ENCODE measurements around the gene TSHZ2. TPM values are rescaled to one million over a fixed set of nuclear protein-coding genes. Genes with fewer than 3 reads are reported as not detected.

The TSHZ2 gene
- polyA plus RNA-seq, 4 donors: 11.0 to 14.5 (median 14.3) TPM

GRCh38 chr20:53122853-53123252 is 150.7 kb downstream of the TSHZ2 start:
- DNase-seq (ENCODE audit: low read depth in 4 of 4, low spot score in 2 of 4): no peak

GRCh38 chr20:53124075-53124551 is 152.0 kb downstream of the TSHZ2 start:
- no peak for DNase-seq (ENCODE audit: low read depth in 4 of 4, low spot score in 2 of 4)

GRCh38 chr20:53124803-53125202 is 152.6 kb downstream of the TSHZ2 start:
- no peak for DNase-seq (ENCODE audit: low read depth in 4 of 4, low spot score in 2 of 4)

GRCh38 chr20:53126185-53126584 is 154.0 kb downstream of the TSHZ2 start:
- peak in 1 of 4 donors; percentile 27 for DNase-seq (ENCODE audit: low read depth in 4 of 4, low spot score in 2 of 4)

GRCh38 chr20:53127027-53127426 is 154.9 kb downstream of the TSHZ2 start:
- no peak for DNase-seq (ENCODE audit: low read depth in 4 of 4, low spot score in 2 of 4)

GRCh38 chr20:53128004-53128403 is 155.8 kb downstream of the TSHZ2 start:
- DNase-seq (ENCODE audit: low read depth in 4 of 4, low spot score in 2 of 4): no peak

GRCh38 chr20:53129563-53129962 is 157.4 kb downstream of the TSHZ2 start:
- DNase-seq (ENCODE audit: low read depth in 4 of 4, low spot score in 2 of 4): no peak

GRCh38 chr20:53130795-53131194 is 158.6 kb downstream of the TSHZ2 start:
- DNase-seq (ENCODE audit: low read depth in 4 of 4, low spot score in 2 of 4): no peak

GRCh38 chr20:53133125-53133524 is 161.0 kb downstream of the TSHZ2 start:
- DNase-seq (ENCODE audit: low read depth in 4 of 4, low spot score in 2 of 4): no peak

- no peak for DNase-seq (ENCODE audit: low read depth in 4 of 4, low spot score in 2 of 4)
Measured at GRCh38 chr20:53133628-53134027, 161.5 kb downstream of the TSHZ2 start.

- DNase-seq (ENCODE audit: low read depth in 4 of 4, low spot score in 2 of 4): no peak
Measured at GRCh38 chr20:53136473-53136872, 164.3 kb downstream of the TSHZ2 start.

- DNase-seq (ENCODE audit: low read depth in 4 of 4, low spot score in 2 of 4): no peak
Measured at GRCh38 chr20:53138454-53139262, 166.5 kb downstream of the TSHZ2 start.

GRCh38 chr20:53141201-53142050 is 169.3 kb downstream of the TSHZ2 start:
- no peak for DNase-seq (ENCODE audit: low read depth in 4 of 4, low spot score in 2 of 4)

GRCh38 chr20:53142225-53143127 is 170.3 kb downstream of the TSHZ2 start:
- DNase-seq (ENCODE audit: low read depth in 4 of 4, low spot score in 2 of 4): no peak

- DNase-seq (ENCODE audit: low read depth in 4 of 4, low spot score in 2 of 4): no peak
Measured at GRCh38 chr20:53146201-53146891, 174.2 kb downstream of the TSHZ2 start.

- DNase-seq (ENCODE audit: low read depth in 4 of 4, low spot score in 2 of 4): no peak
Measured at GRCh38 chr20:53148771-53149147, 176.6 kb downstream of the TSHZ2 start.

- peak in 1 of 4 donors; percentile 62 for DNase-seq (ENCODE audit: low read depth in 4 of 4, low spot score in 2 of 4)
Measured at GRCh38 chr20:53149148-53149889, 177.2 kb downstream of the TSHZ2 start.

- no peak for DNase-seq (ENCODE audit: low read depth in 4 of 4, low spot score in 2 of 4)
Measured at GRCh38 chr20:53149890-53150205, 177.7 kb downstream of the TSHZ2 start.

- no peak for DNase-seq (ENCODE audit: low read depth in 4 of 4, low spot score in 2 of 4)
Measured at GRCh38 chr20:53150532-53150931, 178.4 kb downstream of the TSHZ2 start.
